T-helper 9 cell (primary cell): Measurements from ENCODE around the gene EPHX1.
"Not testable (repeated sequence)": the region's sequence is repeated elsewhere in the genome, so short reads cannot be mapped to it uniquely, and the experiment has no call there.

ENCODE experiments used
- DNase-seq: peaks from one replicate; pipeline ENCODE4 v3.0.0-alpha.2; 2020

EPHX1 gene

DNA sequence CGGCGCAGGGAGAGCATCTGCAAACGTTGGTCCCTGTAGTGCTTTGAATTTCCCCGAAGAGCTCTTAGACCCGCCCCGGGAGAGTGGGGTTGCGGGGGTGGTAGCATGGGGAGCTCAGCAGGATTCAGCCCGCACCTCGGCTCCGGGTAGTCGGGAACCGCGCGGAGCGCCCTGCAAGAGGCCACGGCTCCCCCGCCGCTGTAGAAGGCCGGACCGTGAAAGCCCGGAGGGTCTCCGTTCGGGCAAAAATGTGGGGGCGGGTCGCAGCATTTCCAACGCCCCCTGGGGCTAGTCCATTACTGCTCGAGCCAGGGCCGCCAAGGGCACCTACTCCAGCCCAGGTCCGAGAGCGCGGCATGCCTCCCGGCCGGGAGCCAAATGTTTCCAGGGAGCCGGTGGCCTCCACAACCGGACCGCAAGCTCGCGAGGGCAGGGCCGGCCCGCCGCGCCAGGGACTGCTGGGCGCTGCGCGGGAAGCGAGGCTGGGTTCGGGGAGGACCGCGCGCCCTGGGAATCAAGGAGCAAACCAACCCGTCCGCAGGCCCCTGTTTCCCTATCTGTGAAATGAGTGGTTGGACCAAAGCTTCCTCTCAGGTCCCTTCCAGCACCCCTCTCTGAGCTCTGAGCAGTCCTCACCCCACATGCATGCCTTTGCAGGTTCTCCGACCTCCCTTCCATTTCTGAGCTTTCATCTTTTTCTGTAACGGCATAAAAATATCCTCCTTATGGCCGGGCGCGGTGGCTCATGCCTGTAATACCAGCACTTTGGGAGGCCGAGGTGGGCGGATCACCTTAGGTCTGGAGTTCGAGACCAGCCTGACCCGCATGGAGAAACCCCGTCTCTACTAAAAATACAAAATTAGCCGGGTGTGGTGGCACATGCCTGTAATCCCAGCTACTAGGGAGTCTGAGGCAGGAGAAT is 73.0 kb downstream of the EPHX1 start:
- DNase-seq: no peak

GRCh38 chr1:225883616-225884265 is 73.8 kb downstream of the EPHX1 start:
- no peak for DNase-seq

DNA sequence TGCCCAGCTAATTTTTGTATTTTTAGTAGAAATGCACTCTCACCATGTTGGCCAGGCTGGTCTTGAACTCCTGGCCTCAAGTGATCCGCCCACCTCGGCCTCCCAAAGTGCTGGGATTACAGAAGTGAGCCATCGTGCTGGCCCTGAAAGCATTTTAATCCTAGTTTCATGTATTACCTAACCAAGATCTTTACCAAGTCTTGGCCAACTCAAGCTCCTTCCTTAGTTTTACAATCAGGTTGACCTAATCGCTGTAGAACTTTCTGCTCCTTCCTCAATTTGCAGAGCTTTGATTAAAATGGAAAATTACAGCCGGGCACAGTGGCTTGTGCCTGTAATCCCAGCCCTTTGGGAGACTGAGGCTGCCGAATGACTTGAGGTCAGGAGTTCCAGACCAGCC is 75.4 kb downstream of the EPHX1 start:
- no peak for DNase-seq

- DNase-seq: no peak
Observed at GRCh38 chr1:225886159-225887029, 76.5 kb downstream of the EPHX1 start.

- no peak for DNase-seq
Observed at GRCh38 chr1:225887030-225887314, 77.0 kb downstream of the EPHX1 start.

- DNase-seq: not testable (repeated sequence)
Observed at GRCh38 chr1:225887554-225888288, 77.8 kb downstream of the EPHX1 start.

GRCh38 chr1:225888289-225888897 is 78.5 kb downstream of the EPHX1 start:
- no peak for DNase-seq

DNA sequence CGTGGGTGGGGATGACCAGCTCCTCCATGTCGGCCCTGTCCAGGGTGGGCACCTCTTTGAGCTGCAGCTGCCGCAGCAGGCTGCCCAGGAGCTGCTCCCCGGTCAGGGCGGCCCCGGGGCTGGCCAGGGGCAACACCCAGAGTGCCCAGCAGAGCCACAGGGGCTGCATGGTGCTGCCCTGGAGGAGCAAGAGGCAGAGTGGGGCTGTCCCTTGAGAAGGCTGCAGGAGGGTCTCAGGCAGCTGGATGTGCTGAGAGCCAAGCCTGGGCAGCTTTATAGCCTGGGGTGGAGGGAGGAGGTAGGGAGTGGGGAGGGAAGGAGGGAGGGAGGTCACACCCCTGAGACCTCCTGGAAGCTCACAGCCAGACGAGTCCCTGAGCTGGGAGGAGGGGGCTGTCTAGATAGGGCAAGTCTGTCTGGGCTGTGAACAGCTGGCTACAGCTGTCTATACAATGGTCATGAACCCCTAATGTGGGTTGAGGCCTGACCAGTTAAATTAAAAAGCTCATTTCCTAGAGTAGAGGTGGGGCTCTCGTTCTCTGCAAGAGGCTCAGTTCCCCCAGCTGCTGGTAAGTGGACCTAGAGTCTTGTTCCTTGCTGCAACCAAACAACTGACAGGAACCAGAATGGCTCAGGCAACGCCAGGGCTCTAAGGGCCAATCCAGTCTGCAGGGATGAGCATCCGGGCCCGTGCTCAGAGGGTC is 79.1 kb downstream of the EPHX1 start, which contains the start of gene LEFTY1:
TSS of gene LEFTY1 (minus strand) at position 249 of the 704 bp plus-strand sequence. CDS start at position 169, 80 bp downstream.
- DNase-seq: no peak

- DNase-seq: no peak
Observed at GRCh38 chr1:225889743-225890142, 79.8 kb downstream of the EPHX1 start.

DNA sequence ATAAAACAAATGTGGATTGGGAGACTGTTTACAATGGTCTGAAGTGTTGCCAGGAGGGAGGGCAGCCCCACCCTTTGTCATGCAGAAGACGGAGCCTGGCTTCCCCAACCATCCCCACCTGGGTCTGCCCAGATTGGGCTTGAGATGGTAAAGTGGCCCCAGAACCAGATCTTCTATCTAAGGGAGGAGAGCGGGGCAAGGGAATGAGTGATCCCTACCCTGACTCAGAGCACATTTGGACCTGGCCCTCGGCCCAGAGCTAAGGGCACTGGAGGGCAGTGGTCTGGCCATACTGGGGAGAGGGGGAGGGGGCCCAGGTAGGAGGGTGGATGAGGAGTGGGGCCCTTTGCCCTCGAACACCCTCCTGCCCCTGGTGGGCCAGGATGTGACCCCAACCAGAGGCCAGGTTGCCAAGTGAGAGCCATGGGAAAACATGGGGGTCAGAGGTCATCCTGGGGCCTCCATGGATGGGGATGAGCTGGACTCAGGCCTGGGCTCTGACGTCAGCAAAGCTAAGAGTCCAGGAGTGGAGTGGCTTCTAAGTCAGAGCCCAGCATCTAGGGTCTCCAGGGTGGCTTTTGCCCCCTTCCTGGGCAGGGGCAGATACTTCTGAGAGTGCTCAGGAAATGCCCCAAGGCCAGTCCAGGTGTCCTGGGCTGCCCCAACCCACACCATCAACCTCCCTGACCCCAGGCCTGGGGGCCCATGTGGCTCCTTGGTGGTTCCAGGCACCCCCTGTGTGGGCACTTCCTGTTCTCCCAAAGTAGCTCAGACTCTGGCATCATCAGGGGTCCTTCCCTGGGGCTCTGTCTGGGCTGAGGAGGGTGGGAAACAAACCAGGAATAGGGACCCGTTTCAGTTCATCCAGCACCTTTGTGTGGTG is 80.7 kb downstream of the EPHX1 start:
- DNase-seq: no peak

DNA sequence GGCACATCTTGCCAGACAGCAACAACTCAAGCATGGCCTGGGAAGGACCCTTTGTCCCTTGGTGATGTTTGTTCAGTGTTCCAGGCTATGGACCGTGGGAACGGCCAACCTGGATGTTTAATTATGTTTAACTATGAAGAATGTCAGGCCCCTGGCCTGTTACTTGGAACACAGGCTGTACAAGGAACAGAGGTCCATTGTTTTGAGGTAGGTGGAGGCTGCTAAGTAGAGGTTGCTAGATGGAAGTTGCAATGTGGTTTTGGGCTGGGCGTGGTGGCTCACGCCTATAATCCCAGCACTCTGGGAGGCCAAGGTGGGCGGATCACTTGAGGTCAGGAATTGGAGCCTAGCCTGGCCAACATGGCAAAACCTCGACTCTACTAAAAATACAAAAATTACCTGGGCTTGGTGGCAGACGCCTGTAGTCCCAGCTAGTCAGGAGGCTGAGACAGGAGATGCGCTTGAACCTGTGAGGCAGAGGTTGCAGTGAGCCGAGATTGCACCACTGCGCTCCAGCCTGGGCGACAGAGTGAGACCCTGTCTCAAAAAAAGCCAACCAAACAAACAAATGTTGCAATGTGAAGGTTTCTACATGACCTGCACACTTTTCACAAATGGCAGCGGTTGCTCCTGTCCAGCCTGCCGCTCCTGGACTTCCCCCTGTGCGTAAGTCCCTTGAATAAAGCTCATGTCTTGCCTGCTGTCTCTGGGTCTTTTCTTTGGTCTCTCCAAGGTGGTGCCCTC is 81.5 kb downstream of the EPHX1 start:
- DNase-seq: no peak

DNA sequence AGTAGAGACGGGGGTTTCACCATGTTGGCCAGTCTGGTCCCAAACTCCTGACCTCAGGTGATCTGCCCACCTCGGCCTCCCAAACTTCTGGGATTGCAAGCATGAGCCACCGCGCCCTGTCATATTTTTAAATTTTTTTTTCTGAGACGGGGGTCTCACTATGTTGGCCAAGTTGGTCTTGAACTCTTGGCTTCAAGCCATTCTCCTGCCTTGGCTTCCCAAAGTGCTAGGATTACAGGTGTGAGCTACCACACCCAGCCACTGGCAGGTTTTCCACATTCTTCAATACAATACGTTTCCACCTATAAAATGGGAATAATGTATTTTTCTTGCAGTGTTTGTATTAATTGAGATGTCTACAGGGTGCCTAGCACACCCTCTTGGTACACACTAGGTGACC is 82.4 kb downstream of the EPHX1 start:
- no peak for DNase-seq
